Activated T-cell treated with anti-CD3 and anti-CD28 coated beads, Interleukin-2, amount 50 U/mL, for 4 hours (primary cell): ENCODE measurements around the gene FBN3. TPM values are rescaled to one million over a fixed set of nuclear protein-coding genes. Genes with fewer than 3 reads are reported as not detected.

Source experiments
- ATAC-seq, 2 donors: fragments of 200-7000 bp; cut with Tn5 transposase; one replicate each; pipeline ENCODE4 v1.10.0; 2021
- DNase-seq: peaks from one replicate; pipeline ENCODE4 v3.0.0-alpha.2; 2020
- H3K27me3 Mint-ChIP-seq: one replicate; pipeline ENCODE4 v1.8.0; 2021; ENCODE audit warnings: low read depth, mixed read lengths
- H3K36me3 Mint-ChIP-seq: one replicate; pipeline ENCODE4 v1.8.0; 2022; ENCODE audit warnings: mixed read lengths; ENCODE audit not compliant: insufficient read depth
- H3K4me1 Mint-ChIP-seq: one replicate; pipeline ENCODE4 v1.8.0; 2021; ENCODE audit warnings: low read depth, mixed read lengths
- H3K4me3 Mint-ChIP-seq: one replicate; pipeline ENCODE4 v1.8.0; 2021; ENCODE audit warnings: mild to moderate bottlenecking, moderate library complexity, mixed read lengths
- H3K9me3 Mint-ChIP-seq: one replicate; pipeline ENCODE4 v1.8.0; 2021; ENCODE audit warnings: mixed read lengths
- total RNA-seq, 3 donors: library from RNA; stranded (reverse); gene quantifications; one replicate each; pipeline ENCODE4 v1.2.1, GENCODE V29; 2021

Gene FBN3
- total RNA-seq, 3 donors from 2014 or later: 0.03 TPM; not detected in 2

GRCh38 chr19:8097198-8097597 is 52.2 kb downstream of the FBN3 start:
- H3K4me3 Mint-ChIP-seq: no peak overlapping the region
- peaks cover 10% of the 10 kb centered on the region for H3K9me3 Mint-ChIP-seq
- no peak for DNase-seq
- peaks cover 9% of the 10 kb centered on the region for H3K27me3 Mint-ChIP-seq
- no peak for ATAC-seq
- no peaks in the 10 kb centered on the region for H3K36me3 Mint-ChIP-seq
- H3K4me1 Mint-ChIP-seq: no peaks in the 10 kb centered on the region

DNA sequence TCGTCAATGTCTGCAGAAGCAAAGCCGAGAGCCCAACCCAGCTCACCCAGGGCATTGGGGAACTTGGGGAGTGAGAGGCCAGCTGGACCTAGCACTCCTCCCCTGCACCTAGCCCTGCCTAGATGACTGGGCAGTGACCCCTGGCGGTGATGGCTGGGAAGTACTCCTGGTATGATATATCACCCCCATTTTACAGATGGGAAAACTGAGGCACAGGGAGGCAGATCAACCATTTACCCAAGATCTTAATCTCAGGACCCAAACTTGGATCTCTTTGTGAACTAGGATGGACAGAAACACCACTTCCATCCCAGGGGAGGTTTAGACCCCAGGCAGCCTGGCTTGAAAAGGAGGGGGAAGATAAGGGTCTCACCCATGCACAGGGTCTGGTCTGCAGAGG is 53.3 kb downstream of the FBN3 start:
- ATAC-seq (no peak), DNase-seq (no peak)
- Mint-ChIP-seq H3K9me3 (peaks cover 10% of the 10 kb centered on the region), H3K27me3 (peaks cover 6% of the 10 kb centered on the region), H3K4me1 (no peaks in the 10 kb centered on the region), H3K4me3 (no peak overlapping the region), H3K36me3 (no peaks in the 10 kb centered on the region)

GRCh38 chr19:8095354-8095886 is 54.0 kb downstream of the FBN3 start:
- DNase-seq: no peak
- ATAC-seq: no peak
- no peak overlapping the region for H3K4me3 Mint-ChIP-seq
- H3K27me3 Mint-ChIP-seq: peaks cover 3% of the 10 kb centered on the region
- no peaks in the 10 kb centered on the region for H3K36me3 Mint-ChIP-seq
- peaks cover 10% of the 10 kb centered on the region for H3K9me3 Mint-ChIP-seq
- no peaks in the 10 kb centered on the region for H3K4me1 Mint-ChIP-seq

- peaks cover 10% of the 10 kb centered on the region for H3K9me3 Mint-ChIP-seq
- no peak overlapping the region for H3K4me3 Mint-ChIP-seq
- DNase-seq (no peak), ATAC-seq (no peak)
- no peaks in the 10 kb centered on the region for H3K4me1 Mint-ChIP-seq
- no peaks in the 10 kb centered on the region for H3K36me3 Mint-ChIP-seq
- H3K27me3 Mint-ChIP-seq: peaks cover 3% of the 10 kb centered on the region
Measured at GRCh38 chr19:8094336-8094735, 55.1 kb downstream of the FBN3 start.

DNA sequence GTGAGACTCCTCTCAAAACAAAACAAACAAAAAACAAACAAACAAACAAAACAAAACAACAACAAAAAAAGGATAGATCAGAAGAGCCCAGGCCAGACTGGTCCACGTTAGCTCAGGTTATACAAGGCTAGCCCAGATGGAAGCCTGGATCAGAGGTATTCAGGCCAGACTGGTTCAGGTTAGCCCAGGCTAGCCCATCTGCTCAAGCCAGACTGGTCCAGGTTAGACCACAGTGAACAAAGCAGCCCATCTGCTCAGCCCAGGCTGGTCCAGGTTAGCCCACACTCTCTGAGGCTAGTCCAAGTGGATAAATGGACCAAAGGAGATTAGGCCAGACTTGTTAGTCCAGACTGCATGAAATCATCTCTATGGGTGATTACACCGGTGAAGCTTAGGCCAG is 55.7 kb downstream of the FBN3 start:
- DNase-seq (no peak), ATAC-seq (no peak)
- Mint-ChIP-seq H3K4me3 (no peak overlapping the region), H3K9me3 (peaks cover 10% of the 10 kb centered on the region), H3K36me3 (no peaks in the 10 kb centered on the region), H3K27me3 (peaks cover 3% of the 10 kb centered on the region), H3K4me1 (no peaks in the 10 kb centered on the region)

DNA sequence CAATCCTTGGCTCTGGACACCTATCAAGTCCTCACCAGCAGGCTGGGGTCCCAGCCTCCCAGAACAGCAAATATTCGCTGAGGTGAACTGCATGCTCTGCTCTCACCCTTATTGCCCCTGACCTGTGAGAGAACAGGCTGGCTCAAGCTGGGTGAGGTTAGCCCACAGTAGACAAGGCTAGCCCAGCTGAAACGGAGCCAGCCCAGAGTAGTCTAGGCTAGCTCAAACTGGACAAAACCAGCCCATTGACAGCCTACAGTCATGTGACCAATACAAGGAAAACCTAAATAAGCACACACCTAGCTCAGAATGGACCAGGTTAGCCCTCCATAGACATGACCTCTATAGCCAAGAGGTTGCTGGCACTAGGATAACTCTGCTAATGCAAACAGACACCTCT is 58.4 kb downstream of the FBN3 start:
- H3K4me1 Mint-ChIP-seq: no peaks in the 10 kb centered on the region
- no peak overlapping the region for H3K4me3 Mint-ChIP-seq
- no peak for DNase-seq
- no peaks in the 10 kb centered on the region for H3K36me3 Mint-ChIP-seq
- peaks cover 5% of the 10 kb centered on the region for H3K9me3 Mint-ChIP-seq
- ATAC-seq: no peak
- no peaks in the 10 kb centered on the region for H3K27me3 Mint-ChIP-seq

DNA sequence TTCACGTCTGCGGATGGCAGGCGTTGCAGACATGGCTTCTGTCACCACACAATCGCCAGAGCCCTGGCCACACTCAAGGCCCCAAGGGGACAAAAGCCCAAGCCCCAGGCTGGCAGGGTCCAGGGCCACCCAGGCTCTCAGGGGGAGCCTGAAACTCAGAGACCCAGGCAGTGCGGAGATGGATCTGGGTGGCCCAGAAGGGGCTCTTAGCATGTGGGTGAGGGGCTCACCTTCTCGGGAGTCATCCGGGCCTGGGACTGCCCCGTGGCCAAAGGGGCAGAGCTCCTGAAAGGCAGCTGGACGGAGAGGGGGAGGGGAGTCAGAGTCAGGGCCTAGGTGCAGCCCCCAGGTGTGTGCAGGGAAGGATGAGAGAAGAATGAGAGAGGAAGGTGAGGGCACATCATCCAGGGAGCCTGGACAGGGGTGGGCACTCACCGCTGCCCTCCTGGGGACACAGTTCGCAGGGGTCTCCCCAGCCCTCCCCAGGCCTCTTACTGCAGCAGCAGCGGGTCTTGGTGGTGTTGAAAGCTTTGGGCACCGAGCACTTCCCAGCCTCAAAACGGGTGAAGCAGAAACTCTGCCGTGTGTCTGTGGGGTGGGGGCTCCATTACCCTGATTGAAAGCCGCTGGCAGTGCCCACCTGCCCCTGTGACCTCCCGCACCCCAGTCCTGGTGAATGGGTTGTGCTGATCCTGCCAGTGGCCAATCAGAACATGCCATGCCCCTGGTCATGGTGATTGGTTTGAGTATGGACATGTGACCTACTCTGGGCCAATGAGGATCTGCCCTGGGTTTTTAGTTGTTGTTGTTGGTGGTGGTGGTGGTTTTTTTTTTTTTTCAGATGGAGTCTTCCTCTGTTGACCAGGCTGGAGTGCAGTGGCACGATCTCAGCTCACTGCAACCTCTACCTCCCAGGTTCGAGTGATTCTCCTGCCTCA is 59.5 kb downstream of the FBN3 start:
- ATAC-seq (no peak), DNase-seq (no peak)
- H3K36me3 Mint-ChIP-seq: no peaks in the 10 kb centered on the region
- H3K27me3 Mint-ChIP-seq: peaks cover 3% of the 10 kb centered on the region
- no peaks in the 10 kb centered on the region for H3K4me1 Mint-ChIP-seq
- no peak overlapping the region for H3K4me3 Mint-ChIP-seq
- H3K9me3 Mint-ChIP-seq: peaks cover 5% of the 10 kb centered on the region

GRCh38 chr19:8088752-8089663 is 60.4 kb downstream of the FBN3 start:
- ATAC-seq (no peak), DNase-seq (no peak)
- Mint-ChIP-seq H3K4me3 (no peak overlapping the region), H3K36me3 (no peaks in the 10 kb centered on the region), H3K9me3 (peaks cover under 1% of the 10 kb centered on the region), H3K27me3 (peaks cover 3% of the 10 kb centered on the region), H3K4me1 (no peaks in the 10 kb centered on the region)

GRCh38 chr19:8087876-8088275 is 61.5 kb downstream of the FBN3 start:
- ATAC-seq (no peak), DNase-seq (no peak)
- Mint-ChIP-seq H3K27me3 (peaks cover 7% of the 10 kb centered on the region), H3K4me1 (no peaks in the 10 kb centered on the region), H3K36me3 (no peaks in the 10 kb centered on the region), H3K4me3 (no peak overlapping the region), H3K9me3 (no peaks in the 10 kb centered on the region)

DNA sequence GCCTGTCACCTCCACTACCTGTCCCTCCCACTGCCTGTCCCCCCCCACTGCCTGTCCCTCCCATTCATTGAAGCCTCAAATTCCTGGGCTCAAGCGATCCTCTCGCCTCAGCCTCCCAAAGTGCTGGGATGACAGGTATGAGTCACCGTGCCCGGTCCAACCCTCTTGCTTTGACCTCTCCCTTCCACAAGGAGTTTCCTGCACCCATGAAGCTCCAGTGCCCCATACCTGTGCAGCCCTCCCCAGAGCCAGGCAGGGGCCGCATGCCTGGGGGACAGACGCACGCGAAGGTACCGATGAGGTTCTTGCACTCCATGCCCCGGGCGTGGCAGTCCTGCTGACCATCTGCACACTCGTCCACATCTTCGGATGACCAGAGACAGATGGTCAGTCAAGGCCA is 62.5 kb downstream of the FBN3 start:
- Mint-ChIP-seq H3K36me3 (no peaks in the 10 kb centered on the region), H3K4me3 (no peak overlapping the region), H3K27me3 (peaks cover 7% of the 10 kb centered on the region), H3K4me1 (no peaks in the 10 kb centered on the region), H3K9me3 (no peaks in the 10 kb centered on the region)
- no peak for ATAC-seq
- no peak for DNase-seq

DNA sequence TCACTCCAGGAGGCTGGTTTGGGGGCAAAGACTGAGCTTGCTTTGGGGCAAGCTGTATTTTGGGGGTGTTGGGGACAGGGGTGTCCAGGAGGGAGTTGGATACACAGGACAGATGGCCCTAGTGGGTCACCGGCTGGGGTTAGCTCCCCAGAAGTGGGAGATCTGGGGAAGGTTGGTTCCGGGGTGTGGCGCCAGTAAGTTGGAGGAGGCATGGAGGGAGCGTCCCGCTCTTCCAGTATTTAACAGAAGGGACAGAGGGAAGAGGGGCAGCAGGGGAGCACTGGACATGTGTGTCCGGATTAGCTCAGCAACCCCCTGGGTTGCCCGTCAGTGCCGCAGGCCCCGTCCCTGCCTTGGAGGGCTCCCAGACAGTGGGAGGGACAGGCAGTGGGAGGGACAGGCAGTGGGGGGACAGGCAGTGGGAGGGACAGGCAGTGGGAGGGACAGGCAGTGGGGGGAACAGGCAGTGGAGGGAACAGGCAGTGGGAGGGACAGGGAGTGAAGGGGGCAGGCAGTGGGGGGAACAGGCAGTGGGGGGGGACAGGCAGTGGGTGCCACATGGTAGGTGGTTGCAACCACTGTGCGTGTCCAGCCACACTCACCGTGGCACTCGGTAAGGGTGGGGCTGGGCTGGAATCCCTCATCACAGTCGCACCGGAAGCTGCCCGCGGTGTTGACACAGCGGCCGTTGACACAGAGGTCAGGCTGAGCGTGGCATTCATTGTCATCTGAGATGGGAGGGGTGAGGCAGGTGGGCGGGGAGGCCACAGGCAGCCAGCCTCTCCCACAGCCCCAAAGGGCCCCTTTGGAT is 63.6 kb downstream of the FBN3 start:
- peaks cover 7% of the 10 kb centered on the region for H3K27me3 Mint-ChIP-seq
- no peaks in the 10 kb centered on the region for H3K4me1 Mint-ChIP-seq
- H3K9me3 Mint-ChIP-seq: no peaks in the 10 kb centered on the region
- no peak overlapping the region for H3K4me3 Mint-ChIP-seq
- DNase-seq (no peak), ATAC-seq (no peak)
- H3K36me3 Mint-ChIP-seq: no peaks in the 10 kb centered on the region

- DNase-seq (no peak), ATAC-seq (no peak)
- Mint-ChIP-seq H3K9me3 (no peaks in the 10 kb centered on the region), H3K4me3 (no peak overlapping the region), H3K4me1 (no peaks in the 10 kb centered on the region), H3K36me3 (no peaks in the 10 kb centered on the region), H3K27me3 (peaks cover 7% of the 10 kb centered on the region)
Measured at GRCh38 chr19:8084152-8084551, 65.2 kb downstream of the FBN3 start.

DNA sequence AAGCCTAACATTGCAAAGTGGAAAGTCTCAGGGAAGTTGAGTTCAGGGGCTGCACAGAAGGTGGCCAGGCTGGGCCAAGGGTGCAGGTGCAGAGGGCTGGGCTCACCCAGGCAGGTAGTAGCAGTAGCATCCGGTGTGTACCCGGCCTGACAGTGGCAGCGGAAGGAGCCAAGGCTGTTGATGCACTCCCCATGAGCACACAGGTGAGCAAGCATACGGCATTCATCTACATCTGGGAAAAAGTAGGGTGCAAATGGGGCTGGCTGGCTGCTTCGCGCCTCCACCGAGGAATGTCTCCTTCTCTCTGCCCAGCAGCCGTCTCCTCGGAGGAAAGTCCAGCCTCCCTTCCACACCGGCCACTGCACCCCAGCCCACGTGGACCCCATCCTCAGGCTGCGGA is 66.3 kb downstream of the FBN3 start:
- Mint-ChIP-seq H3K9me3 (no peaks in the 10 kb centered on the region), H3K36me3 (no peaks in the 10 kb centered on the region), H3K4me1 (no peaks in the 10 kb centered on the region), H3K27me3 (peaks cover 7% of the 10 kb centered on the region), H3K4me3 (no peak overlapping the region)
- no peak for ATAC-seq
- DNase-seq: no peak
